HG02973 (cell line): ENCODE results near the gene RUNX1.
"Not testable (repeated sequence)": the region's sequence is repeated elsewhere in the genome, so short reads cannot be mapped to it uniquely, and the experiment has no call there.

Source experiments
- ATAC-seq: cut with Tn5 transposase; IDR thresholded peaks from one replicate; pipeline ENCODE4 v1.9.1; 2021; ENCODE audit warnings: moderate library complexity; ENCODE audit not compliant: unreplicated experiment

The RUNX1 gene

GRCh38 chr21:34973685-34974084 is 75.4 kb downstream of the RUNX1 start:
- no peak for ATAC-seq

DNA sequence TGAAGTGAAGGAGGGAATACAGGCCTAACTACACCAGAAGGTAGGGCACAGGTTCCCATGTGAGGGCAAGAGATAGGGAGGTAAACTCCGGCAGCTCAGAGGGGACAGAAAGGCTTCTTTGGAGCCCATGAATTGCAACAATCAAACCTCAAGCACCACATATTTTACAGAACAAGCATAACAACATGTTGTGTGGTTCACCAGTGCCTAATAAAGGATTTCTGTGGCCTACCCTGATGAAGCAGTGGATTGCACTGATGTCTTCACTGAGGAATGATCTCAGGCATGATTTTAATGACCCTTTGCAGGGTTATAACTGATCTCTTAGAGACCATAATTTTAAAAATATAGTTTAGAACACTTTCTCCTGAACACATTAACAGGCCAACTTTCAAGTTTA is 77.4 kb downstream of the RUNX1 start:
- ATAC-seq, result no peak

DNA sequence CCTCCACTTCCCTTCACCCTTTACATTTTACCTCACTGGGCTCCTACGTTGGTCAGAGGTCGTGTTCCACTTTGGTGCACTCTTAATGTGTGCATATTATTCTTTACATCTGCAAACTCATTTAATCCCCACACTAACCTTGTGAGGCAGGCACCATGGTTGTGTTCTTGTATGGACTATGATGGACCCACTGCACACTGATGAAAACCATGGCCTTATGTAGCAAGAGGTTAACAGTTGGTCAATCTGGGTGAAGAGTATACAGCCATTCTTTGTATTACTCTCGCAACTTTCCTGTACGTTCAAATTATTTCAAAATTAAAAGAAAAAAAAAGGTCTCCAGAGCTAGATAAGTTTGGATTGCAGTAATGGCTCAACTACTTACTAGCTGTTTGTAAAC is 78.5 kb downstream of the RUNX1 start:
- ATAC-seq, result no peak

DNA sequence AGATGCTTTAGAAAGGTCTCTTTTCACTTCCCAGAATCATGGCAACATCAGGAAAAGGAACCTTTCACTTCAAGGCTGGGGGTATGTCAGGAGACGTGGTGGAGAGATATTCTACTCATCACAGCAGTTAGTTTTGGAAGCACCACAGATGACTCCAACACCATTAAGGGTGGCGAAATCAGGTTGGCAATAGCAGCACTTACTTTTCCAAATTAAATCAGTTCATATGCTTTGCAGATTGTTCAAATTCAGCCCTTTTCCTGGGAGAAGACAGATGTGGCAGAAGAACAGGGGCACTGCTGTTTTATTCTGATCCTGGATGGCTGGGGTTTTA is 79.0 kb downstream of the RUNX1 start:
- no peak for ATAC-seq

DNA sequence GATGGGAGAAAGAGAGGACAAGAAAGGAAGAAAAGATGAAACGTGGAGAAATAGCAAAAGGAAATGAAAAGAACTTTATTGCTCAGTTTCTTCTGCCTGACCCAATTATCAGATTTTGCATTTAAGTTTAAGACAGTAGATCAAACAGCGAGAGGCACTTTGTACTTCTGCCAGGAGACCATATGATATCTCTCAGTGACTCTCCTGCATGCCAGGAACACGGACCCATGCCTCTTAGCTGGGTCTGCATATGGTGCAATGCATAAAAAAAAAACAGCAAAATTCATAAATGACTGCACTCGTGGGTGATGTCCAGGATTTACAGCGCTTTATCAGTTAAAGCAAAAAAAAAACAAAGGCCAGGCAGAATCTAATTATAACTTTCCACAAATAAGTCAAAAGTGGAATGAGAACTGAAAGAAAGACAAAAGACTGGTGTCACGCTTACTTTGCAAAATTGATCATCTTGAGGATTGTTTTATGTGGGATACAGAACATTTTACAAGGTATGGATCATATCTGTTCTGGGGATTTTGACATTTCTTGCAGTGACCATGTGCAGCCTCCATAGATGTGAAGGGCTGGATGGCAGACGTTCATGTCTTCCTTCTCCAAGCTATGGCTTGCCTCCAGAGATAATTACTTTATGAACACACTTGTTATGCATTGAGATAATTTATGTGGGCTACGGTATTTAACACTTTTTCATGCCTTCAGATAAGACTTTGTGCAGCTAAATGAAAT is 79.5 kb downstream of the RUNX1 start:
- ATAC-seq, result no peak

DNA sequence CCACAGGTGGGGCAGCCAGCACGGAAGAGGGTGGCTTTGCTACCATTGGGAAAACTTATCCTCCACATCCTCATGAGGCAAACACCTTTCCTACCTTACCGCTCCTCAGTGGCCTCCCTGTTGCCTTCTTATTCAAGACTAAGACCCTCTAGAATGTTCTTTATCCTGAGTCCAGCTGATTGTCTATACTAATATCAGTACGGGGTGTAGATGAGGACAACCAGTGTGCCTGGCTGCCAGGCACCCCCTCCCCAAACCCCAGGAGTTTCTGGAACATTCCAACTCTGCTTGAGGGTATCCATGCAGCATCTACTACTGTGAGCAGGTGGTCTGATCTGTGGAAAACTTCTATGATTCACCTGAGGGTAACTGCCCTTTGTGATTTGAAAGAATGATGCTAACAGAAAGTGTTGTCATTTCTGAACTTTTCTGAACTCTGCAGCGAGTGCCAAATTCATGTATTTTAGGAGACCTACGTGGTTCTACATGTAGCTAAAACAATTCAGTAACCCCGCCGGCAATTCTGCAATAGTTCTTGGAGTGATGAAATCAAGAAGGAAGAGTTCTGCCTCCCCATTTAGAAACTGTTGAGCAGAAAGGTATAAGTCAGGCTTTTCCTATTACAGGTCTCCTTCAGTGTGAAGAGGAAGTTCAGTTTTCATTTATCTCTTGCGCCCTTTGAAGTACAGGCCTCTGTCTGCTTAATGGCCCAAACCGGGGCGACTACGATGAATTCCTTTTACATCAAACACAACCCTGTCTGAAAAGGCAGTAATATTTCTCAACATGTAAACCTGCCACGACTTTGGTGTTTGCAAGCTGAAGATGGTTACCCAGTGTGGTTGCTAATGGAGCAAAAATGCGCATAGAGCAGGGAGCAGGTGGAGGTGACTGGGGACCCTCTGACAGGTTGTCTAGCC is 80.4 kb downstream of the RUNX1 start:
- no peak for ATAC-seq

- no peak for ATAC-seq
Observed at GRCh38 chr21:34967509-34968289, 81.4 kb downstream of the RUNX1 start.

GRCh38 chr21:34966881-34967280 is 82.2 kb downstream of the RUNX1 start:
- ATAC-seq, result not testable (repeated sequence)

- ATAC-seq, result no peak
Observed at GRCh38 chr21:34965200-34966174, 83.6 kb downstream of the RUNX1 start.

GRCh38 chr21:34962586-34963222 is 86.4 kb downstream of the RUNX1 start:
- no peak for ATAC-seq

DNA sequence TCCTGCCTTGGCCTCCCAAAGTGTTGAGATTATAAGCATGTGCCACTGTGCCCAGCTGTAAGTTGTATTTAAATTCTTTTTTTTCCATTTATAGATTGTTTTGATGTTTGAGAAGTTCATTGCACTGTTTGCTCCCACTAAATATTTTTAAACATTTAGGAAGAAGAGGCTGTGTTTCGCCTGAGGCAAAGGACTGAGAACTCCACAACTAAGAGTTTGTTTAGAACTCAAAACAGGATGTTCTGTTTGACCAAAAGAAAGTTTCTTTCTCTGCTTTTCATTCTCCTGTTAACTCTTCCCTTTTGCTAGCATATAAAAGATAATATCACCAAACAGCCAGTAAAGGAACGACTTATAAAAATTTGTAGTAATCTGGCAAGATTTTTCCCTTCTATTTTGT is 87.0 kb downstream of the RUNX1 start:
- ATAC-seq, result no peak

GRCh38 chr21:34960687-34961086 is 88.4 kb downstream of the RUNX1 start:
- ATAC-seq, result no peak

GRCh38 chr21:34959607-34960006 is 89.5 kb downstream of the RUNX1 start:
- no peak for ATAC-seq

GRCh38 chr21:34958040-34958439 is 91.1 kb downstream of the RUNX1 start:
- no peak for ATAC-seq

- ATAC-seq, result no peak
Observed at GRCh38 chr21:34956416-34957316, 92.4 kb downstream of the RUNX1 start.

DNA sequence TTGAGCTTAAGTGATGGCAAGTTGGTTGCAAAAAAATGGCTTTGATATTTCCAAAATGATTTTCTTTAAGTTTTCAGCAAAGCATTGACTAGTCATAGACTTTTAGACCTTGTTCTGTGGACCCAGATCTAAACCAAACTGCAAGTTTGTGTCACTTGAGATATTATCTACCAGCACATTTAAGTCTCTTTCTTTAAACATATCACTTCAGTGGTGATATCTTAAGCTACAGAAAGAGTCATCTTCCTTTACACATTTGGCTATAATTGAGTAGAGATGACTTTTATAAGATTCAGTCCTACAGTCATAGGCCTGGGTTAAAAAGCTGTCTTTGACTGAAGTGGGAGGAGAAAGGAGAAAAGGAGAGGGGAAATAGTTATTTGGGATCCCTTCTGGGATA is 95.2 kb downstream of the RUNX1 start:
- ATAC-seq, result no peak

- no peak for ATAC-seq
Observed at GRCh38 chr21:34952701-34953100, 96.4 kb downstream of the RUNX1 start.

GRCh38 chr21:34951868-34952267 is 97.2 kb downstream of the RUNX1 start:
- not testable (repeated sequence) for ATAC-seq

GRCh38 chr21:34950980-34951379 is 98.1 kb downstream of the RUNX1 start:
- no peak for ATAC-seq
